SK-N-SH (cell line): ENCODE results near the gene DHRS1. TPM values are rescaled to one million over a fixed set of nuclear protein-coding genes. Genes with fewer than 3 reads are reported as not detected.

ENCODE experiments used
- CTCF ChIA-PET: fragments of 300-600, 350-600 bp; formaldehyde crosslinking; extraction: SDS; loops from one replicate; lab custom pipeline; 2021; lab: Yijun Ruan, JAX
- POLR2A ChIA-PET: fragments of 350-600 bp; sonication (Branson Sonifier 250); formaldehyde crosslinking; extraction: SDS; loops from one replicate; lab custom pipeline; 2020; ENCODE audit warnings: antibody characterized with exemption, inconsistent platforms; lab: Yijun Ruan, JAX
- DNase-seq: peaks from one replicate; pipeline ENCODE4 v3.0.0; 2012
- H2AFZ ChIP-seq: fragments of 200-600 bp; sonication (generic); 2 replicates; pipeline ENCODE4 v1.8.1; 2016; ENCODE audit warnings: antibody characterized with exemption, mild to moderate bottlenecking, low read depth
- H3F3A ChIP-seq: fragments of 200-600 bp; sonication (generic); replicated peaks from 2 replicates; pipeline ENCODE3; 2016; ENCODE audit warnings: antibody characterized with exemption, mild to moderate bottlenecking; ENCODE audit not compliant: insufficient read depth
- H3K27ac ChIP-seq, 2 experiments: fragments of 200-500 bp in 1 of 2; fragments of 200-600 bp in 1 of 2; sonication (Bioruptor generic) in 1 of 2; sonication (generic), shearing (Covaris generic) in 1 of 2; 2 replicates each; pipeline versions ENCODE4 v1.5.1 to v1.6.1; 2014 to 2016; ENCODE audit warnings: low read depth in 2 of 2, inconsistent platforms in 1 of 2, low read length in 1 of 2, mild to moderate bottlenecking in 1 of 2, mixed read lengths in 1 of 2
- H3K27me3 ChIP-seq: fragments of 200-600 bp; sonication (generic), shearing (Covaris generic); 2 replicates; pipeline ENCODE4 v1.6.1; 2016; ENCODE audit warnings: mixed run types; ENCODE audit not compliant: insufficient read depth
- H3K36me3 ChIP-seq, 2 experiments: fragments of 200-500 bp in 1 of 2; fragments of 200-600 bp in 1 of 2; sonication (Bioruptor generic) in 1 of 2; sonication (generic) in 1 of 2; replicated peaks in 1 of 2; 2 replicates each; pipeline versions ENCODE3 to v1.5.1; 2014 to 2016; ENCODE audit warnings: low read length in 1 of 2, mild to moderate bottlenecking in 1 of 2; ENCODE audit not compliant: insufficient read depth in 2 of 2, control insufficient read depth in 1 of 2
- H3K4me1 ChIP-seq, 2 experiments: fragments of 200-500 bp in 1 of 2; fragments of 200-600 bp in 1 of 2; sonication (Bioruptor generic) in 1 of 2; sonication (generic), shearing (Covaris generic) in 1 of 2; 2 replicates each; pipeline versions ENCODE4 v1.5.1 to v1.6.1; 2014 to 2016; ENCODE audit warnings: low read depth in 1 of 2, low read length in 1 of 2, mixed run types in 1 of 2; ENCODE audit not compliant: insufficient read depth in 2 of 2, control insufficient read depth in 1 of 2
- H3K4me2 ChIP-seq: fragments of 200-600 bp; sonication (generic), shearing (Covaris generic); 2 replicates; pipeline ENCODE4 v1.6.1; 2017; ENCODE audit warnings: mixed run types
- H3K4me3 ChIP-seq, 2 experiments: fragments of 200-500 bp in 1 of 2; fragments of 200-600 bp in 1 of 2; sonication (Bioruptor generic) in 1 of 2; sonication (generic), shearing (Covaris generic) in 1 of 2; 2 replicates each; pipeline versions ENCODE4 v1.5.1 to v1.8.1; 2014 to 2016; ENCODE audit warnings: low read depth in 2 of 2, inconsistent platforms in 1 of 2, low read length in 1 of 2, mild to moderate bottlenecking in 1 of 2, mixed read lengths in 1 of 2, moderate library complexity in 1 of 2
- H3K79me2 ChIP-seq: fragments of 200-600 bp; sonication (generic); 2 replicates; pipeline ENCODE4 v1.8.1; 2017; ENCODE audit warnings: mild to moderate bottlenecking; ENCODE audit not compliant: insufficient read depth
- H3K9ac ChIP-seq: fragments of 200-600 bp; sonication (generic); 2 replicates; pipeline ENCODE4 v1.6.1; 2017; ENCODE audit warnings: mixed run types
- H3K9me2 ChIP-seq: fragments of 200-600 bp; sonication (generic); 2 replicates; pipeline ENCODE4 v1.6.1; 2017; ENCODE audit warnings: mixed run types
- H3K9me3 ChIP-seq: fragments of 200-600 bp; sonication (generic); 2 replicates; pipeline ENCODE4 v1.6.1; 2017; ENCODE audit warnings: mixed run types, mild to moderate bottlenecking, moderate library complexity
- H4K20me1 ChIP-seq: fragments of 200-600 bp; sonication (generic); 2 replicates; pipeline ENCODE4 v1.6.1; 2017; ENCODE audit warnings: mild to moderate bottlenecking, mixed run types; ENCODE audit not compliant: insufficient read depth
- CTCF ChIP-seq: fragments of 200-600 bp; sonication (generic); IDR thresholded peaks from 2 replicates; pipeline ENCODE4 v1.6.1; 2017; ENCODE audit warnings: antibody characterized with exemption, mild to moderate bottlenecking, moderate library complexity
- ELF1 ChIP-seq: IDR thresholded peaks from 2 replicates; pipeline ENCODE4 v1.4.0; 2012
- EP300 ChIP-seq, 2 experiments: IDR thresholded peaks; 2 replicates each; pipeline versions ENCODE4 v1.4.0 to v1.6.1; 2012; ENCODE audit warnings: borderline replicate concordance in 1 of 2, low read depth in 1 of 2, low read length in 1 of 2
- EZH2phosphoT487 ChIP-seq: fragments of 200-600 bp; sonication (generic); IDR thresholded peaks from 2 replicates; pipeline ENCODE4 v1.6.1; 2017; ENCODE audit warnings: low read depth, mixed run types, mild to moderate bottlenecking, antibody characterized with exemption, moderate library complexity, borderline replicate concordance
- FOSL2 ChIP-seq: IDR thresholded peaks from 2 replicates; pipeline ENCODE4 v1.4.0; 2012; ENCODE audit warnings: low read depth, mild to moderate bottlenecking, moderate library complexity, borderline replicate concordance
- FOXJ3 ChIP-seq: sonication (generic); formaldehyde crosslinking; IDR thresholded peaks from 2 replicates; pipeline ENCODE4 v1.5.1; 2020; ENCODE audit warnings: mild to moderate bottlenecking, missing genetic modification reagents
- GABPA ChIP-seq: IDR thresholded peaks from 2 replicates; pipeline ENCODE4 v1.4.0; 2012; ENCODE audit warnings: low read depth, mild to moderate bottlenecking
- GATA2 ChIP-seq: sonication (generic); formaldehyde crosslinking; IDR thresholded peaks from 2 replicates; pipeline ENCODE4 v1.5.0; 2020; ENCODE audit warnings: mild to moderate bottlenecking, missing genetic modification reagents
- IRF3 ChIP-seq: fragments of 150-350 bp; IDR thresholded peaks from 2 replicates; pipeline ENCODE4 v1.6.1; 2016; ENCODE audit warnings: mild to moderate bottlenecking, low read depth, low read length
- JUND ChIP-seq: IDR thresholded peaks from 2 replicates; pipeline ENCODE4 v1.4.0; 2012
- MAX ChIP-seq: IDR thresholded peaks from 2 replicates; pipeline ENCODE4 v1.4.0; 2012; ENCODE audit warnings: low read depth
- MXI1 ChIP-seq: IDR thresholded peaks from 2 replicates; pipeline ENCODE4 v1.6.1; 2012; ENCODE audit warnings: mild to moderate bottlenecking, low read depth, low read length, improper control_type of control experiment
- NRF1 ChIP-seq: IDR thresholded peaks from 2 replicates; pipeline ENCODE4 v1.6.1; 2012; ENCODE audit warnings: low read depth, mild to moderate bottlenecking, low read length
- POLR2AphosphoS5 ChIP-seq: IDR thresholded peaks from 2 replicates; pipeline ENCODE4 v1.6.1; 2012; ENCODE audit warnings: low read depth, low read length
- RAD21 ChIP-seq: IDR thresholded peaks from 2 replicates; pipeline ENCODE4 v1.6.1; 2012; ENCODE audit warnings: mild to moderate bottlenecking, low read length
- RCOR1 ChIP-seq: fragments of 150-350 bp; IDR thresholded peaks from 2 replicates; pipeline ENCODE4 v1.6.1; 2017; ENCODE audit warnings: antibody characterized with exemption, low read length
- RXRA ChIP-seq: IDR thresholded peaks from 2 replicates; pipeline ENCODE4 v1.4.0; 2012; ENCODE audit warnings: low read depth, mild to moderate bottlenecking, borderline replicate concordance
- SMC3 ChIP-seq: IDR thresholded peaks from 2 replicates; pipeline ENCODE4 v1.6.1; 2012; ENCODE audit warnings: low read depth, low read length, improper control_type of control experiment
- TAF1 ChIP-seq: IDR thresholded peaks from 2 replicates; pipeline ENCODE4 v1.6.1; 2012; ENCODE audit warnings: low read depth, mild to moderate bottlenecking, low read length, moderate library complexity, borderline replicate concordance
- TCF12 ChIP-seq: IDR thresholded peaks from 2 replicates; pipeline ENCODE4 v1.4.0; 2012
- USF2 ChIP-seq: fragments of 150-350 bp; IDR thresholded peaks from 2 replicates; pipeline ENCODE4 v1.6.1; 2017; ENCODE audit warnings: antibody characterized with exemption, low read length, low read depth, borderline replicate concordance
- YY1 ChIP-seq: IDR thresholded peaks from 2 replicates; pipeline ENCODE4 v1.4.0; 2012; ENCODE audit warnings: low read depth, mild to moderate bottlenecking
- ZBTB33 ChIP-seq: IDR thresholded peaks from 2 replicates; pipeline ENCODE4 v1.4.0; 2012; ENCODE audit warnings: low read depth, borderline replicate concordance
- WGBS: methylation state at CpG from one replicate; pipeline ENCODE4 v1.1.6; 2017; ENCODE audit warnings: low lambda C conversion rate; 5-methylcytosine and 5-hydroxymethylcytosine counted together
- polyA plus RNA-seq, 3 experiments: library from polyadenylated mRNA; depleted of rRNA; stranded (reverse); fragments of >200 nt; gene quantifications; 2 replicates each; pipeline ENCODE4 v1.2.3, GENCODE V29; 2012

Gene DHRS1
- polyA plus RNA-seq, 1 of the 3 experiments (the other 2 are of a cell fraction) = 65.4 TPM

GRCh38 chr14:24296341-24297157, 3.0 kb downstream of the DHRS1 start:
- Histone ChIP-seq H3K36me3 (peaks cover 19 to 30% of the 10 kb centered on the region in 2 experiments), H3K27me3 (no peaks in the 10 kb centered on the region), H3K9me2 (no peaks in the 10 kb centered on the region), H3K9me3 (no peaks in the 10 kb centered on the region), H3K4me2 (0 out of 2 replicates have a peak overlapping the region, but pooled peaks have one; percentile 6), H3K27ac (peak overlapping the region in 1 of 2 experiments; percentile 32; a peak in 1 of 4 replicates), H3K4me1 (peaks cover 13 to 14% of the 10 kb centered on the region in 2 experiments), H3K79me2 (peaks cover 22% of the 10 kb centered on the region), H4K20me1 (no peaks in the 10 kb centered on the region), H3F3A (peaks cover 21% of the 10 kb centered on the region), H3K9ac (no peak overlapping the region), H3K4me3 (no peak overlapping the region; a peak in 1 of 4 replicates), H2AFZ (0 out of 2 replicates have a peak overlapping the region, but pooled peaks have one; percentile 4)
- 57% methylated on average over 11 of the region's 12 CpGs for WGBS
- peak; percentile 77 for DNase-seq
- POLR2A ChIA-PET = interaction anchor here (4.5 kb wide), 1 partner anchor 54 kb away, joined by 27 read pairs; the partner anchor contains the start of gene TINF2
- CTCF ChIA-PET = interaction anchor here (1.1 to 8.1 kb wide), 26 partner anchors 9 to 244 kb away, joined by 3 to 191 read pairs (median 8); partner anchors contain the start of genes CARMIL3, CHMP4A, CIDEB and LTB4R2
- TF ChIP-seq CTCF = peak; percentile 82
- TF ChIP-seq RAD21 = peak; percentile 82
- TF ChIP-seq RXRA = no peak
- TF ChIP-seq GABPA = no peak
- no peak for TF ChIP-seq USF2
- no peak for TF ChIP-seq POLR2AphosphoS5
- TF ChIP-seq TAF1 = no peak
- no peak for TF ChIP-seq RCOR1
- TF ChIP-seq NRF1 = no peak
- 0 out of 2 replicates have a peak, but pooled peaks have one; percentile 20 for TF ChIP-seq MAX
- no peak for TF ChIP-seq FOXJ3
- no peak for TF ChIP-seq ELF1
- TF ChIP-seq EZH2phosphoT487 = no peak
- TF ChIP-seq ZBTB33 = no peak
- peak; percentile 90 for TF ChIP-seq SMC3
- no peak for TF ChIP-seq TCF12
- TF ChIP-seq MXI1 = no peak
- TF ChIP-seq EP300 (IDR thresholded peaks at IDR 0.05; ENCODE audit: borderline replicate concordance in 1 of 2, low read depth in 1 of 2, low read length in 1 of 2) = no peak
- TF ChIP-seq GATA2 = no peak
- TF ChIP-seq FOSL2 = peak; percentile 26; the same call in 1 of the 2 replicates
- TF ChIP-seq JUND = no peak
- no peak for TF ChIP-seq YY1
- TF ChIP-seq IRF3 = no peak
